H1 (cell line): ENCODE data around the gene PPP1R12C. TPM values are rescaled to one million over a fixed set of nuclear protein-coding genes. Genes with fewer than 3 reads are reported as not detected.

Experiments used
- BCL11A ChIP-seq, 2 experiments: IDR thresholded peaks; one replicate each; pipeline ENCODE4 v1.6.1; 2011; ENCODE audit warnings: low read depth in 2 of 2, low read length in 2 of 2, mild to moderate bottlenecking in 2 of 2
- CHD1 ChIP-seq: IDR thresholded peaks from 2 replicates; pipeline ENCODE4 v1.6.1; 2012; ENCODE audit warnings: low read depth, low read length, improper control_type of control experiment
- HDAC2 ChIP-seq, 2 experiments: fragments of 300-600 bp in 1 of 2; sonication (generic) in 1 of 2; IDR thresholded peaks; 2 replicates each; pipeline ENCODE4 v1.6.1; 2011 to 2012; ENCODE audit warnings: low read depth in 2 of 2, low read length in 2 of 2, mild to moderate bottlenecking in 2 of 2, moderate library complexity in 2 of 2, borderline replicate concordance in 1 of 2, inconsistent platforms in 1 of 2
- JUN ChIP-seq: IDR thresholded peaks from 2 replicates; pipeline ENCODE4 v1.6.1; 2011; ENCODE audit warnings: low read depth, mild to moderate bottlenecking, improper control_type of control experiment, low read length
- KDM4A ChIP-seq: IDR thresholded peaks from one replicate; pipeline ENCODE4 v1.7.1; 2012; ENCODE audit warnings: low read depth, mild to moderate bottlenecking, moderate library complexity, low read length, inconsistent platforms; ENCODE audit not compliant: severe bottlenecking
- KDM5A ChIP-seq: fragments of 200-600 bp; IDR thresholded peaks from 2 replicates; pipeline ENCODE4 v1.7.1; 2012; ENCODE audit warnings: mild to moderate bottlenecking, low read length, inconsistent platforms, mixed read lengths
- POLR2A ChIP-seq, 2 experiments: IDR thresholded peaks; 1 replicate in 1 of 2; 2 replicates in 1 of 2; pipeline ENCODE4 v1.6.1; 2011; ENCODE audit warnings: low read depth in 2 of 2, low read length in 2 of 2, mild to moderate bottlenecking in 2 of 2; ENCODE audit errors: control extremely low read depth in 1 of 2
- RXRA ChIP-seq: IDR thresholded peaks from 2 replicates; pipeline ENCODE4 v1.6.1; 2011; ENCODE audit warnings: low read depth, mild to moderate bottlenecking, low read length, moderate library complexity; ENCODE audit not compliant: insufficient read depth
- SIX5 ChIP-seq: IDR thresholded peaks from 2 replicates; pipeline ENCODE4 v1.6.1; 2011; ENCODE audit warnings: mild to moderate bottlenecking, low read depth, low read length
- SP2 ChIP-seq: IDR thresholded peaks from 2 replicates; pipeline ENCODE4 v1.6.1; 2012; ENCODE audit warnings: mild to moderate bottlenecking, low read length, inconsistent platforms
- USF2 ChIP-seq: IDR thresholded peaks from 2 replicates; pipeline ENCODE4 v1.6.1; 2011; ENCODE audit warnings: low read length, improper control_type of control experiment
- polyA plus RNA-seq, 7 experiments: library from polyadenylated mRNA; depleted of rRNA in 3 of 7; stranded (reverse) in 5 of 7; unstranded in 2 of 7; fragments of >200 nt in 5 of 7; fragments of 200-250 nt in 2 of 7; gene quantifications; 1 replicate in 5 of 7; 2 replicates in 1 of 7; 4 replicates in 1 of 7; pipeline versions ENCODE4 v1.2.1 to v1.2.3, GENCODE V29; 2011 to 2013; ENCODE audit warnings: missing spikeins in 2 of 7, mixed read lengths in 2 of 7
- total RNA-seq: library from RNA; stranded (reverse); fragmentation: NEBNext Ultra II Directional; extraction: Animal tissue kit (Norgen Biotek cat#: 25700); gene quantifications from 2 replicates; pipeline ENCODE4 v1.2.1, GENCODE V29; 2021

PPP1R12C gene
- total and polyA plus RNA-seq, 2 of the 8 experiments (the other 6 are each of a cell fraction or from before 2014, with no cell fraction given), result 31.7 to 71.5 TPM

- TF ChIP-seq USF2, result no peak
- no peak for TF ChIP-seq SIX5
- TF ChIP-seq KDM4A, result no peak
- TF ChIP-seq JUN, result no peak
- TF ChIP-seq KDM5A, result no peak
- no peak for TF ChIP-seq POLR2A (IDR thresholded peaks at IDR 0.05; ENCODE audit: control extremely low read depth in 1 of 2, low read depth in 2 of 2, low read length in 2 of 2)
- TF ChIP-seq BCL11A (IDR thresholded peaks at IDR 0.05; ENCODE audit: low read depth in 2 of 2, low read length in 2 of 2), result no peak
- TF ChIP-seq SP2, result no peak
- no peak for TF ChIP-seq CHD1
- no peak for TF ChIP-seq RXRA
- no peak for TF ChIP-seq HDAC2 (IDR thresholded peaks at IDR 0.05; ENCODE audit: borderline replicate concordance in 1 of 2, low read depth in 2 of 2, low read length in 2 of 2)
These were observed 1.6 kb upstream of the PPP1R12C start (continued) for GRCh38 chr19:55119053-55119452.
